ENCODE results near the gene HRK. TPM values are rescaled to one million over a fixed set of nuclear protein-coding genes. Genes with fewer than 3 reads are reported as not detected.

Gene HRK
- under 1 TPM; 0.25 to 0.33 (median 0.29) TPM for polyA plus RNA-seq (ENCODE audit: insufficient read length in 3 of 3)

- DNase-seq (ENCODE audit: low read depth in 3 of 3, low spot score in 2 of 3): no peak
These were observed at the start of gene HRK for GRCh38 chr12:116881325-116881876. Gene HRK (minus strand): TSS chr12:116881441. CDS start chr12:116881307, 134 bp downstream.

- no peak for DNase-seq (ENCODE audit: low read depth in 3 of 3, low spot score in 2 of 3)
These were observed 48.6 kb upstream of the HRK start for GRCh38 chr12:116929885-116930284.

GRCh38 chr12:116928504-116928903 lies 47.3 kb upstream of the HRK start:
- DNase-seq (ENCODE audit: low read depth in 3 of 3, low spot score in 2 of 3): no peak

GRCh38 chr12:116927244-116927940 lies 46.2 kb upstream of the HRK start:
- no peak for DNase-seq (ENCODE audit: low read depth in 3 of 3, low spot score in 2 of 3)

GRCh38 chr12:116926283-116927243 lies 45.3 kb upstream of the HRK start:
- DNase-seq (ENCODE audit: low read depth in 3 of 3, low spot score in 2 of 3): no peak

- no peak for DNase-seq (ENCODE audit: low read depth in 3 of 3, low spot score in 2 of 3)
These were observed 43.6 kb upstream of the HRK start for GRCh38 chr12:116924558-116925453.

- no peak for DNase-seq (ENCODE audit: low read depth in 3 of 3, low spot score in 2 of 3)
These were observed 41.1 kb upstream of the HRK start for GRCh38 chr12:116922194-116922897.

- DNase-seq (ENCODE audit: low read depth in 3 of 3, low spot score in 2 of 3): no peak
These were observed 39.7 kb upstream of the HRK start for GRCh38 chr12:116920939-116921338.

- no peak for DNase-seq (ENCODE audit: low read depth in 3 of 3, low spot score in 2 of 3)
These were observed 38.7 kb upstream of the HRK start for GRCh38 chr12:116919706-116920485.

- DNase-seq (ENCODE audit: low read depth in 3 of 3, low spot score in 2 of 3): no peak
These were observed 38.0 kb upstream of the HRK start for GRCh38 chr12:116919247-116919661.

GRCh38 chr12:116918464-116918863 lies 37.2 kb upstream of the HRK start:
- DNase-seq (ENCODE audit: low read depth in 3 of 3, low spot score in 2 of 3): no peak

- DNase-seq (ENCODE audit: low read depth in 3 of 3, low spot score in 2 of 3): no peak
These were observed 35.5 kb upstream of the HRK start for GRCh38 chr12:116916714-116917114.

GRCh38 chr12:116916122-116916521 lies 34.9 kb upstream of the HRK start:
- DNase-seq (ENCODE audit: low read depth in 3 of 3, low spot score in 2 of 3): no peak

GRCh38 chr12:116915326-116915725 lies 34.1 kb upstream of the HRK start:
- DNase-seq (ENCODE audit: low read depth in 3 of 3, low spot score in 2 of 3): no peak

GRCh38 chr12:116910645-116911451 lies 29.6 kb upstream of the HRK start, which contains the start of gene FBXW8:
Gene FBXW8 (plus strand): TSS chr12:116910950. CDS start chr12:116911038, 88 bp downstream.
- DNase-seq (ENCODE audit: low read depth in 3 of 3, low spot score in 2 of 3): peak in 2 of 3 donors; percentile 32 to 51

GRCh38 chr12:116910280-116910644 lies 29.0 kb upstream of the HRK start:
- no peak for DNase-seq (ENCODE audit: low read depth in 3 of 3, low spot score in 2 of 3)

GRCh38 chr12:116906285-116906684 lies 25.0 kb upstream of the HRK start:
- DNase-seq (ENCODE audit: low read depth in 3 of 3, low spot score in 2 of 3): no peak

- no peak for DNase-seq (ENCODE audit: low read depth in 3 of 3, low spot score in 2 of 3)
These were observed 22.6 kb upstream of the HRK start for GRCh38 chr12:116903818-116904217.

Measured in right renal cortex interstitium (tissue), 3 donors.